Thyroid gland (tissue), 4 donors: ENCODE results near the gene PVRIG. TPM values are rescaled to one million over a fixed set of nuclear protein-coding genes. Genes with fewer than 3 reads are reported as not detected.
"Not testable (repeated sequence)": the region's sequence is repeated elsewhere in the genome, so short reads cannot be mapped to it uniquely, and the experiment has no call there.

ENCODE experiments used
- DNase-seq, 2 donors: peaks; one replicate each; pipeline ENCODE4 v3.0.0-alpha.2; 2019
- H3K27ac ChIP-seq, 3 donors: fragments of 200-600 bp; sonication (generic); 1 replicate in 2 of 3; 2 replicates in 1 of 3; pipeline ENCODE4 v1.5.1; 2016 to 2019; ENCODE audit warnings: mild to moderate bottlenecking in 1 of 3, moderate library complexity in 1 of 3
- H3K27me3 ChIP-seq: fragments of 200-600 bp; sonication (generic); one replicate; pipeline ENCODE4 v1.5.1; 2019
- H3K36me3 ChIP-seq, 2 donors: fragments of 200-600 bp; sonication (generic); one replicate each; pipeline ENCODE4 v1.5.1; 2016 to 2019
- H3K4me1 ChIP-seq, 2 donors: fragments of 200-600 bp; sonication (generic); one replicate each; pipeline ENCODE4 v1.5.1; 2017 to 2019
- H3K4me3 ChIP-seq, 3 donors: fragments of 200-600 bp; sonication (generic); replicated peaks in 1 of 3; 1 replicate in 2 of 3; 2 replicates in 1 of 3; pipeline ENCODE4 v1.5.1; 2016; ENCODE audit warnings: mild to moderate bottlenecking in 1 of 3
- H3K9me3 ChIP-seq: fragments of 200-600 bp; sonication (generic); one replicate; pipeline ENCODE4 v1.5.1; 2017
- POLR2A ChIP-seq, 2 donors: fragments of 450-650 bp; IDR thresholded peaks; one replicate each; pipeline ENCODE4 v1.6.1; 2017; ENCODE audit warnings: antibody characterized with exemption in 2 of 2, mild to moderate bottlenecking in 2 of 2, moderate library complexity in 1 of 2
- WGBS, 2 donors: methylation state at CpG; one replicate each; pipeline ENCODE4 v1.1.5; 2017; 5-methylcytosine and 5-hydroxymethylcytosine counted together
- intact Hi-C: fragments of 100-400 bp; cut with DNase I; formaldehyde crosslinking; loops from one replicate; pipeline ENCODE4 v1.15.1; 2023
- total RNA-seq, 4 donors: library from RNA; depleted of rRNA; stranded (reverse); fragments of >200 nt; gene quantifications; one replicate each; pipeline ENCODE4 v1.2.3, GENCODE V29; 2016
- TF ChIP-seq, protein P1 (sequence below), 6 experiments: fragments of 200-600 bp in 3 of 6; fragments of 450-650 bp in 3 of 6; sonication (generic) in 3 of 6; IDR thresholded peaks; one replicate each; pipeline ENCODE4 v1.5.1; 2016 to 2019; ENCODE audit warnings: antibody characterized with exemption in 6 of 6, mild to moderate bottlenecking in 2 of 6, inconsistent platforms in 1 of 6, moderate library complexity in 1 of 6

The PVRIG gene
- total RNA-seq, 4 donors from 2014 or later, result 0.42 to 2.6 TPM; not detected in 2

- H3K27me3 ChIP-seq, intact Hi-C loops, H3K36me3 ChIP-seq, DNase-seq, H3K4me3 ChIP-seq, H3K9me3 ChIP-seq: not testable (repeated sequence)
- 74 to 83% methylated on average over 7 of the region's 7 CpGs for WGBS, 2 donors
- H3K27ac ChIP-seq, result peak overlapping the region in 1 of 3 donors; percentile 5
- H3K4me1 ChIP-seq, result peaks cover 0 to 11% of the 10 kb centered on the region in 2 donors
These were observed 45.0 kb downstream of the PVRIG start for GRCh38 chr7:100264669-100265165.

GRCh38 chr7:100265851-100266250 is 46.1 kb downstream of the PVRIG start:
- 61 to 83% methylated on average over 5 of the region's 5 CpGs for WGBS, 2 donors
- H3K36me3 ChIP-seq, DNase-seq, H3K27ac ChIP-seq, intact Hi-C loops, H3K9me3 ChIP-seq, H3K27me3 ChIP-seq, H3K4me3 ChIP-seq: not testable (repeated sequence)
- H3K4me1 ChIP-seq, result peaks cover 0 to 20% of the 10 kb centered on the region in 2 donors

- DNase-seq, result no peak
- TF ChIP-seq, protein P1, sequence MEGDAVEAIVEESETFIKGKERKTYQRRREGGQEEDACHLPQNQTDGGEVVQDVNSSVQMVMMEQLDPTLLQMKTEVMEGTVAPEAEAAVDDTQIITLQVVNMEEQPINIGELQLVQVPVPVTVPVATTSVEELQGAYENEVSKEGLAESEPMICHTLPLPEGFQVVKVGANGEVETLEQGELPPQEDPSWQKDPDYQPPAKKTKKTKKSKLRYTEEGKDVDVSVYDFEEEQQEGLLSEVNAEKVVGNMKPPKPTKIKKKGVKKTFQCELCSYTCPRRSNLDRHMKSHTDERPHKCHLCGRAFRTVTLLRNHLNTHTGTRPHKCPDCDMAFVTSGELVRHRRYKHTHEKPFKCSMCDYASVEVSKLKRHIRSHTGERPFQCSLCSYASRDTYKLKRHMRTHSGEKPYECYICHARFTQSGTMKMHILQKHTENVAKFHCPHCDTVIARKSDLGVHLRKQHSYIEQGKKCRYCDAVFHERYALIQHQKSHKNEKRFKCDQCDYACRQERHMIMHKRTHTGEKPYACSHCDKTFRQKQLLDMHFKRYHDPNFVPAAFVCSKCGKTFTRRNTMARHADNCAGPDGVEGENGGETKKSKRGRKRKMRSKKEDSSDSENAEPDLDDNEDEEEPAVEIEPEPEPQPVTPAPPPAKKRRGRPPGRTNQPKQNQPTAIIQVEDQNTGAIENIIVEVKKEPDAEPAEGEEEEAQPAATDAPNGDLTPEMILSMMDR (IDR thresholded peaks at IDR 0.05), result no peak
- no peak for TF ChIP-seq POLR2A (IDR thresholded peaks at IDR 0.05)
- H3K9me3 ChIP-seq, result no peaks in the 10 kb centered on the region
- H3K4me1 ChIP-seq, result peaks cover 0 to 24% of the 10 kb centered on the region in 2 donors
- no peaks in the 10 kb centered on the region for H3K36me3 ChIP-seq
- no peaks in the 10 kb centered on the region for H3K27me3 ChIP-seq
- H3K27ac ChIP-seq, result no peak overlapping the region
- H3K4me3 ChIP-seq, result no peak overlapping the region
- intact Hi-C loops, result no loop called here
- WGBS, 2 donors, result 86 to 89% methylated on average over 10 of the region's 10 CpGs
These were observed 47.0 kb downstream of the PVRIG start for GRCh38 chr7:100266576-100267354.

- DNase-seq, result no peak
- intact Hi-C loops, result no loop called here
- Histone ChIP-seq H3K27ac (no peak overlapping the region), H3K36me3 (no peaks in the 10 kb centered on the region), H3K4me3 (no peak overlapping the region), H3K9me3 (no peaks in the 10 kb centered on the region), H3K4me1 (peaks cover 4 to 24% of the 10 kb centered on the region in 2 donors), H3K27me3 (no peaks in the 10 kb centered on the region)
- WGBS, 2 donors, result 88 to 92% methylated on average over 6 of the region's 6 CpGs
- TF ChIP-seq, protein P1 (IDR thresholded peaks at IDR 0.05), result no peak
- no peak for TF ChIP-seq POLR2A (IDR thresholded peaks at IDR 0.05)
These were observed 47.9 kb downstream of the PVRIG start for GRCh38 chr7:100267648-100268047.

- DNase-seq, H3K9me3 ChIP-seq, H3K36me3 ChIP-seq, H3K27ac ChIP-seq, H3K4me3 ChIP-seq, H3K27me3 ChIP-seq, intact Hi-C loops: not testable (repeated sequence)
- peaks cover 5 to 24% of the 10 kb centered on the region in 2 donors for H3K4me1 ChIP-seq
- WGBS, 2 donors, result 91 to 93% methylated on average over 11 of the region's 11 CpGs
These were observed 49.1 kb downstream of the PVRIG start for GRCh38 chr7:100268882-100269281.

DNA sequence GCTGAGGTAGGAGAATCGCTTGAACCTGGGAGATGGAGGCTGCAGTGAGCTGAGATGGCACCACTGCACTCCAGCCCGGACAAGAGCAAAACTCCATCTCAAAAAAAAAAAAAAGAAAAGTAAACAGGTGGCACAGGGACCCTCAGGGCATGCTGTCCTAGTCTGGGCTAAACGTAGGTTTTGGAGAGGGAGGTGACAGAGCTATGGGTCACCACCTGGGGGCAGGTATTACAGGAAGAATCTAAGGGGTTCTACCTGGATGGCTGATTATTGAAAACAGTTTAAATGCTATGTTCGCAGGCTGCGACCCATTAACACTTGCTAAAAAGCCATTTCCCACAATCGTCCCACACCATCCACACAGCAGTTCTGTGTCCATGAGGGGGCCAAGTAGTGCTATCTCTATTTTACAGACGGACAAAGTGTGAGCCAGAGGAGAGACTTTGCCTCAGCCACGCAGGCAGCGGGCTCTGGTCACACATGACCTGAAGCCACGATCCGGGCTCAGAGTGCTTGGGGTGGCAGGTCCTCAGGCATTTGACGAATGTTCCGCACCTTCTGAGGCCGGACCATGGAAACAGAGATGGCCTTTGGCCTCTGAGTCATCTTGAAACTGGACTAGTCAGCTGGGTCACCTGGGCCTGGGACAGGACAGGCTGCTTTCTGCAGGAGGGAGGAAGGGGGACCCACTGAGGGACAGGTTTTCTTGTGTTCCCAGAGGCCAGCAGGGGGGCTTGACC is 49.7 kb downstream of the PVRIG start:
- H3K4me3 ChIP-seq, intact Hi-C loops, DNase-seq, H3K9me3 ChIP-seq, H3K36me3 ChIP-seq, H3K27me3 ChIP-seq: not testable (repeated sequence)
- 84 to 91% methylated on average over 13 to 14 of the region's 14 CpGs for WGBS, 2 donors
- peaks cover 5 to 24% of the 10 kb centered on the region in 2 donors for H3K4me1 ChIP-seq
- peak overlapping the region in 1 of 3 donors; percentile 30 for H3K27ac ChIP-seq

GRCh38 chr7:100270046-100270918 is 50.5 kb downstream of the PVRIG start:
- DNase-seq, H3K36me3 ChIP-seq, H3K9me3 ChIP-seq, intact Hi-C loops, H3K27me3 ChIP-seq: not testable (repeated sequence)
- Histone ChIP-seq H3K4me1 (peaks cover 5 to 24% of the 10 kb centered on the region in 2 donors), H3K4me3 (peak overlapping the region in 1 of 3 donors; percentile 64), H3K27ac (peak overlapping the region in 1 of 3 donors; percentile 30)
- 30 to 46% methylated on average over 13 to 16 of the region's 23 CpGs for WGBS, 2 donors
